HEK293 (cell line): ENCODE measurements around the gene GNG3.

Experiments
- CTCF ChIA-PET: fragments of 350-600 bp; formaldehyde crosslinking; extraction: SDS; loops from one replicate; lab custom pipeline; 2021; ENCODE audit warnings: antibody characterized with exemption; lab: Yijun Ruan, JAX
- POLR2A ChIA-PET: fragments of 300-600 bp; formaldehyde crosslinking; extraction: SDS; loops from one replicate; lab custom pipeline; 2020; ENCODE audit warnings: antibody characterized with exemption, inconsistent platforms; lab: Yijun Ruan, JAX
- H3K27ac ChIP-seq: fragments of 200-500 bp; sonication (Bioruptor generic); 2 replicates; pipeline ENCODE4 v1.5.1; 2014; ENCODE audit warnings: low read depth, low read length, control low read depth, inconsistent platforms; ENCODE audit errors: extremely low read depth
- H3K36me3 ChIP-seq, 2 experiments: fragments of 200-500 bp in 1 of 2; sonication (Bioruptor generic) in 1 of 2; 1 replicate in 1 of 2; 2 replicates in 1 of 2; pipeline ENCODE4 v1.5.1; 2014 to 2017; ENCODE audit warnings: inconsistent platforms in 2 of 2, low read length in 2 of 2; ENCODE audit not compliant: control insufficient read depth in 2 of 2, insufficient read depth in 1 of 2
- H3K4me1 ChIP-seq: fragments of 200-500 bp; sonication (Bioruptor generic); 2 replicates; pipeline ENCODE4 v1.5.1; 2014; ENCODE audit warnings: mild to moderate bottlenecking, low read length, inconsistent platforms; ENCODE audit not compliant: control insufficient read depth, insufficient read depth
- H3K4me3 ChIP-seq: 2 replicates; pipeline ENCODE4 v1.5.1; 2011; ENCODE audit warnings: low read depth, mild to moderate bottlenecking, control low read depth, low read length, moderate library complexity
- H3K9me3 ChIP-seq: fragments of 200-500 bp; sonication (Bioruptor generic); 2 replicates; pipeline ENCODE4 v1.5.1; 2014; ENCODE audit warnings: low read depth, low read length, inconsistent platforms; ENCODE audit not compliant: control insufficient read depth, insufficient read depth
- EGR2 ChIP-seq: fragments of 450-650 bp; formaldehyde crosslinking; IDR thresholded peaks from 2 replicates; pipeline ENCODE4 v1.5.1; 2016; ENCODE audit warnings: low read depth, missing biosample characterization, missing genetic modification characterization
- HOXC10 ChIP-seq: sonication (generic); formaldehyde crosslinking; IDR thresholded peaks from 2 replicates; pipeline ENCODE4 v1.8.1; 2023; ENCODE audit warnings: mild to moderate bottlenecking, missing genetic modification reagents
- IKZF3 ChIP-seq: fragments of 450-650 bp; IDR thresholded peaks from 2 replicates; pipeline ENCODE4 v1.5.0; 2018; ENCODE audit warnings: missing biosample characterization, mild to moderate bottlenecking, missing genetic modification characterization, moderate library complexity
- KLF16 ChIP-seq: fragments of 450-650 bp; formaldehyde crosslinking; IDR thresholded peaks from 2 replicates; pipeline ENCODE4 v1.5.1; 2017; ENCODE audit warnings: missing biosample characterization, missing genetic modification characterization
- OVOL3 ChIP-seq: fragments of 450-650 bp; formaldehyde crosslinking; IDR thresholded peaks from 2 replicates; pipeline ENCODE4 v1.5.1; 2016; ENCODE audit warnings: missing biosample characterization, missing genetic modification characterization
- PRDM2 ChIP-seq: fragments of 450-650 bp; formaldehyde crosslinking; IDR thresholded peaks from 2 replicates; pipeline ENCODE4 v1.5.1; 2016; ENCODE audit warnings: missing biosample characterization, missing genetic modification characterization, borderline replicate concordance
- REPIN1 ChIP-seq: fragments of 450-650 bp; formaldehyde crosslinking; IDR thresholded peaks from 2 replicates; pipeline ENCODE4 v1.5.1; 2017; ENCODE audit warnings: missing biosample characterization, missing genetic modification characterization, low read depth
- ZBTB7A ChIP-seq: fragments of 450-650 bp; formaldehyde crosslinking; IDR thresholded peaks from 2 replicates; pipeline ENCODE4 v1.5.1; 2016; ENCODE audit warnings: low read depth, missing biosample characterization, missing genetic modification characterization
- ZFP3 ChIP-seq: fragments of 450-650 bp; formaldehyde crosslinking; IDR thresholded peaks from 2 replicates; pipeline ENCODE4 v1.5.1; 2016; ENCODE audit warnings: low read depth, missing biosample characterization, missing genetic modification characterization
- ZFP69B ChIP-seq: fragments of 450-650 bp; formaldehyde crosslinking; IDR thresholded peaks from 2 replicates; pipeline ENCODE4 v1.5.1; 2016; ENCODE audit warnings: missing biosample characterization, missing genetic modification characterization
- ZNF114 ChIP-seq: fragments of 450-650 bp; formaldehyde crosslinking; IDR thresholded peaks from 2 replicates; pipeline ENCODE4 v1.5.0; 2017; ENCODE audit warnings: missing biosample characterization, missing genetic modification characterization
- ZNF169 ChIP-seq: fragments of 450-650 bp; formaldehyde crosslinking; IDR thresholded peaks from 2 replicates; pipeline ENCODE4 v1.5.1; 2016; ENCODE audit warnings: missing biosample characterization, missing genetic modification characterization
- ZNF202 ChIP-seq: fragments of 450-650 bp; formaldehyde crosslinking; IDR thresholded peaks from 2 replicates; pipeline ENCODE4 v1.5.1; 2016; ENCODE audit warnings: missing biosample characterization, missing genetic modification characterization, borderline replicate concordance
- ZNF239 ChIP-seq: fragments of 450-650 bp; formaldehyde crosslinking; IDR thresholded peaks from 2 replicates; pipeline ENCODE4 v1.5.1; 2016; ENCODE audit warnings: missing biosample characterization, missing genetic modification characterization
- ZNF335 ChIP-seq: fragments of 450-650 bp; formaldehyde crosslinking; conservative IDR thresholded peaks from 2 replicates; pipeline ENCODE4 v1.5.1; 2016; ENCODE audit warnings: missing biosample characterization, missing genetic modification characterization
- ZNF629 ChIP-seq: fragments of 450-650 bp; formaldehyde crosslinking; IDR thresholded peaks from 2 replicates; pipeline ENCODE4 v1.5.1; 2017; ENCODE audit warnings: missing biosample characterization, missing genetic modification characterization
- ZNF791 ChIP-seq: fragments of 450-650 bp; formaldehyde crosslinking; IDR thresholded peaks from 2 replicates; pipeline ENCODE4 v1.5.1; 2016; ENCODE audit warnings: missing biosample characterization, missing genetic modification characterization
- TF ChIP-seq, protein P1 (sequence below): fragments of 450-650 bp; formaldehyde crosslinking; IDR thresholded peaks from 2 replicates; pipeline ENCODE4 v1.5.1; 2016; ENCODE audit warnings: missing biosample characterization, missing genetic modification characterization
- TF ChIP-seq, protein P2 (sequence below): fragments of 450-650 bp; formaldehyde crosslinking; IDR thresholded peaks from 2 replicates; pipeline ENCODE4 v1.5.1; 2016; ENCODE audit warnings: missing biosample characterization, missing genetic modification characterization
- TF ChIP-seq, protein P3 (sequence below): fragments of 450-650 bp; formaldehyde crosslinking; IDR thresholded peaks from 2 replicates; pipeline ENCODE4 v1.5.1; 2016; ENCODE audit warnings: missing biosample characterization, missing genetic modification characterization

Gene GNG3

GRCh38 chr11:62705413-62705812 lies 2.1 kb upstream of the GNG3 start:
- CTCF ChIA-PET = interaction anchor here (0.7 to 2.1 kb wide), 6 partner anchors 8 to 98 kb away, joined by 3 to 7 read pairs (median 3); no protein-coding TSS in a partner anchor
- H3K4me3 ChIP-seq = peak overlapping the region; percentile 62

GRCh38 chr11:62705880-62706849 lies 1.3 kb upstream of the GNG3 start:
- POLR2A ChIA-PET = interaction anchor here (0.8 to 3.7 kb wide), 20 partner anchors 9 to 149 kb away, joined by 3 to 34 read pairs (median 7); partner anchors contain the start of genes C11orf98, CSKMT, EEF1G and HNRNPUL2
- Histone ChIP-seq H3K27ac (peak overlapping the region; percentile 62), H3K36me3 (peaks cover 13 to 90% of the 10 kb centered on the region in 2 experiments), H3K9me3 (no peaks in the 10 kb centered on the region), H3K4me3 (peak overlapping the region; percentile 62), H3K4me1 (peaks cover 3% of the 10 kb centered on the region; the same call in 1 of the 2 replicates)
- CTCF ChIA-PET = interaction anchor here (0.7 to 2.1 kb wide), 7 partner anchors 9 to 281 kb away, joined by 3 to 7 read pairs (median 3); no protein-coding TSS in a partner anchor
- TF ChIP-seq, protein P1, sequence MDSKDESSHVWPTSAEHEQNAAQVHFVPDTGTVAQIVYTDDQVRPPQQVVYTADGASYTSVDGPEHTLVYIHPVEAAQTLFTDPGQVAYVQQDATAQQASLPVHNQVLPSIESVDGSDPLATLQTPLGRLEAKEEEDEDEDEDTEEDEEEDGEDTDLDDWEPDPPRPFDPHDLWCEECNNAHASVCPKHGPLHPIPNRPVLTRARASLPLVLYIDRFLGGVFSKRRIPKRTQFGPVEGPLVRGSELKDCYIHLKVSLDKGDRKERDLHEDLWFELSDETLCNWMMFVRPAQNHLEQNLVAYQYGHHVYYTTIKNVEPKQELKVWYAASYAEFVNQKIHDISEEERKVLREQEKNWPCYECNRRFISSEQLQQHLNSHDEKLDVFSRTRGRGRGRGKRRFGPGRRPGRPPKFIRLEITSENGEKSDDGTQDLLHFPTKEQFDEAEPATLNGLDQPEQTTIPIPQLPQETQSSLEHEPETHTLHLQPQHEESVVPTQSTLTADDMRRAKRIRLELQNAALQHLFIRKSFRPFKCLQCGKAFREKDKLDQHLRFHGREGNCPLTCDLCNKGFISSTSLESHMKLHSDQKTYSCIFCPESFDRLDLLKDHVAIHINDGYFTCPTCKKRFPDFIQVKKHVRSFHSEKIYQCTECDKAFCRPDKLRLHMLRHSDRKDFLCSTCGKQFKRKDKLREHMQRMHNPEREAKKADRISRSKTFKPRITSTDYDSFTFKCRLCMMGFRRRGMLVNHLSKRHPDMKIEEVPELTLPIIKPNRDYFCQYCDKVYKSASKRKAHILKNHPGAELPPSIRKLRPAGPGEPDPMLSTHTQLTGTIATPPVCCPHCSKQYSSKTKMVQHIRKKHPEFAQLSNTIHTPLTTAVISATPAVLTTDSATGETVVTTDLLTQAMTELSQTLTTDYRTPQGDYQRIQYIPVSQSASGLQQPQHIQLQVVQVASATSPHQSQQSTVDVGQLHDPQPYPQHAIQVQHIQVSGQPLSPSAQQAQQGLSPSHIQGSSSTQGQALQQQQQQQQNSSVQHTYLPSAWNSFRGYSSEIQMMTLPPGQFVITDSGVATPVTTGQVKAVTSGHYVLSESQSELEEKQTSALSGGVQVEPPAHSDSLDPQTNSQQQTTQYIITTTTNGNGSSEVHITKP = peak; percentile 26; the same call in 1 of the 2 replicates
- TF ChIP-seq HOXC10 (CRISPR knock-in tag) (no peak), ZNF114 (tag by site-specific recombination) (no peak), ZNF791 (no peak), REPIN1 (tag by site-specific recombination) (no peak), ZNF169 (tag by site-specific recombination) (no peak), ZNF202 (no peak), OVOL3 (tag by site-specific recombination) (no peak), KLF16 (no peak), ZFP69B (tag by site-specific recombination) (no peak), EGR2 (tag by site-specific recombination) (no peak), IKZF3 (tag by site-specific recombination) (no peak), ZFP3 (tag by site-specific recombination) (no peak), ZBTB7A (no peak), ZNF335 (no peak; the same call in 1 of the 2 replicates), PRDM2 (tag by site-specific recombination) (no peak), ZNF239 (tag by site-specific recombination) (no peak), ZNF629 (no peak)
- TF ChIP-seq, protein P2, sequence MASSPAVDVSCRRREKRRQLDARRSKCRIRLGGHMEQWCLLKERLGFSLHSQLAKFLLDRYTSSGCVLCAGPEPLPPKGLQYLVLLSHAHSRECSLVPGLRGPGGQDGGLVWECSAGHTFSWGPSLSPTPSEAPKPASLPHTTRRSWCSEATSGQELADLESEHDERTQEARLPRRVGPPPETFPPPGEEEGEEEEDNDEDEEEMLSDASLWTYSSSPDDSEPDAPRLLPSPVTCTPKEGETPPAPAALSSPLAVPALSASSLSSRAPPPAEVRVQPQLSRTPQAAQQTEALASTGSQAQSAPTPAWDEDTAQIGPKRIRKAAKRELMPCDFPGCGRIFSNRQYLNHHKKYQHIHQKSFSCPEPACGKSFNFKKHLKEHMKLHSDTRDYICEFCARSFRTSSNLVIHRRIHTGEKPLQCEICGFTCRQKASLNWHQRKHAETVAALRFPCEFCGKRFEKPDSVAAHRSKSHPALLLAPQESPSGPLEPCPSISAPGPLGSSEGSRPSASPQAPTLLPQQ (tag by site-specific recombination) = no peak
- TF ChIP-seq, protein P3, sequence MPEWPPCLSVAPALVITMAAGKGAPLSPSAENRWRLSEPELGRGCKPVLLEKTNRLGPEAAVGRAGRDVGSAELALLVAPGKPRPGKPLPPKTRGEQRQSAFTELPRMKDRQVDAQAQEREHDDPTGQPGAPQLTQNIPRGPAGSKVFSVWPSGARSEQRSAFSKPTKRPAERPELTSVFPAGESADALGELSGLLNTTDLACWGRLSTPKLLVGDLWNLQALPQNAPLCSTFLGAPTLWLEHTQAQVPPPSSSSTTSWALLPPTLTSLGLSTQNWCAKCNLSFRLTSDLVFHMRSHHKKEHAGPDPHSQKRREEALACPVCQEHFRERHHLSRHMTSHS (tag by site-specific recombination) = no peak

More at GRCh38 chr11:62705413-62705812, 2.1 kb upstream of the GNG3 start:
- Histone ChIP-seq H3K27ac (peak overlapping the region; percentile 51; the same call in 1 of the 2 replicates), H3K4me1 (peaks cover 3% of the 10 kb centered on the region; the same call in 1 of the 2 replicates), H3K9me3 (no peaks in the 10 kb centered on the region), H3K36me3 (peaks cover 15 to 89% of the 10 kb centered on the region in 2 experiments)
- TF ChIP-seq IKZF3 (tag by site-specific recombination) = no peak
- POLR2A ChIA-PET = interaction anchor here (0.8 to 3.7 kb wide), 15 partner anchors 10 to 150 kb away, joined by 3 to 34 read pairs (median 13); partner anchors contain the start of genes C11orf98, CSKMT, HNRNPUL2 and LBHD1
